Measurements from ENCODE around the gene ATG16L2. TPM values are rescaled to one million over a fixed set of nuclear protein-coding genes. Genes with fewer than 3 reads are reported as not detected.
"Not testable (repeated sequence)": the region's sequence is repeated elsewhere in the genome, so short reads cannot be mapped to it uniquely, and the experiment has no call there.

Gene ATG16L2
- total RNA-seq, 1 experiment from 2014 or later: 5.1 TPM

DNA sequence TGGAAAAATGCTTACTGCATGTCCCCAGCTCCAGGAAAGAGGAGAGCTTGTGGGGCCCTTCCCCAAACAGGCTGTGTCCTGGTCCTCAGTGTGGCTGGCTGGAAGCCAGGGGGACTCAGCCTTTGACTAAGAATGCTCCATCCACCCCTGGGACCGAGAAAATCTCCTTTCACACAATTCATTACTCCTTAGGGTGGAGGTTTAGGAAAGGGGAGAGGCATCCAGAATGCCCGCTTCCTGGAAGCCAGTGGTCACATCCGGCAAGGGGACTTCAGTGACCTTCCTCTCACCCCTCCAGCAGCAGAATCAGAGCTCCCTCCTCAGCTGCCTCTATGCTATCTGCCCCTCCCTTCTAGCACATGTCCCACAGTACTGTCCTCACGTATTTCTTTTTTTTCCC is 21.9 kb downstream of the ATG16L2 start:
- DNase-seq (ENCODE audit: extremely low read depth, low read depth): no peak

GRCh38 chr11:72838691-72839305 is 24.6 kb downstream of the ATG16L2 start:
- DNase-seq (ENCODE audit: extremely low read depth, low read depth): no peak

DNA sequence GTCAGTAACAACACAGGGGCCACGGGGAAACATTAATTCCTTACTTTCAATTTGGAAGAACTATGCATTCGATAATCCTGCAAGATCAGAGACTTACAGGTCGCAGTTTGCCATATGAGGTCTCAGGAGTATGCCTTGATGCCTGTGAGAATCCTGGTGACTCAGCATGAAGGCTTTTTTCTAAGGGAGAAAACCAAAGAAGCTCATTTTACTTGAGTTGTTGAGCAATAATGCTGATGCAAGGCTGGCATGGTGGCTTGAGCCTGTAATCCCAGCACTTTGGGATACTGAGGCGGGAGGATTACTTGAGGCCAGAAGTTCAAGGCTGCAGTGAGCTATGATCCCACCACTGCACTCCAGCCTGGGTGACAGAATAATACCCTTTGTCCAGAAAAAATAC is 26.6 kb downstream of the ATG16L2 start:
- DNase-seq (ENCODE audit: extremely low read depth, low read depth): no peak

- DNase-seq (ENCODE audit: extremely low read depth, low read depth): no peak
Measured at GRCh38 chr11:72841397-72841796, 27.2 kb downstream of the ATG16L2 start.

GRCh38 chr11:72842126-72842525 is 27.9 kb downstream of the ATG16L2 start:
- no peak for DNase-seq (ENCODE audit: extremely low read depth, low read depth)

- DNase-seq (ENCODE audit: extremely low read depth, low read depth): no peak
Measured at GRCh38 chr11:72842653-72843330, 28.6 kb downstream of the ATG16L2 start.

DNA sequence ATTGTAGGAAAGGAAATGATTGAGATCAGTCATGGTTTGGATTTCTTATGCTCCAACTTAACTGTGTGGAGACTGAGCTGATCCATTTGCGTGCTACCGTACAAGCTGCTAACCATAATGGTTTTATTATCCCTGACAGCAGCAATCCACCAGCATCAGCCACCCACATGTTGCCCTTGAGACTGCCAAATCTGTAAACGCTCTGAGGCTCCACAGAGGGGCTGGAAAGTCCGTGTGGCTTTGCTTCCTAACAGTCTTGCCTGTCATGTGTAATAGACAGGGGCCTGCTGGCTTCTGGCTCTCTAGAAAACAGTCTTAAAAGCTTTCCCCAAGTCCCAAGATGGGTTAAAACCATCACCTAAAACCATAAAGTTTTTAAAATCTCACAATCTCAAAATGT is 30.1 kb downstream of the ATG16L2 start:
- DNase-seq (ENCODE audit: extremely low read depth, low read depth): no peak

- peak; percentile 27 for DNase-seq (ENCODE audit: extremely low read depth, low read depth)
Measured at GRCh38 chr11:72848846-72849466, 34.7 kb downstream of the ATG16L2 start.

DNA sequence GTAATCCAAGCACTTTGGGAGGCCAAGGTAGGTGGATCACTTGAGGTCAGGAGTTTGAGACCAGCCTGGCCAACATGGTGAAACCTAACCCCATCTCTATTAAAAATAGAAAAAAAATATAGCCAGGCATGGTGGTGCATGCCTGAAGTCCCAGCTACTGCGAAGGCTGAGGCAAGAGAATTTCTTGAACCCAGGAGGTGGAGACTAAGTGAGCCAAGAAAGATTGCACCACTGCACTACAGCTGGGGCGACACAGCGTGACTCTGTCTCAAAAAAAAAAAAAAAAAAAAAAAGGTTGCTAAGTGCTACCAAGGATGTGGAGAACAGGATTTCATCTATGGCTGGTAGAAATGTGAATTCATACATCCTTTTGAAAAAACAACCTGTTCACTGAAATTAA is 36.6 kb downstream of the ATG16L2 start:
- no peak for DNase-seq (ENCODE audit: extremely low read depth, low read depth)

DNA sequence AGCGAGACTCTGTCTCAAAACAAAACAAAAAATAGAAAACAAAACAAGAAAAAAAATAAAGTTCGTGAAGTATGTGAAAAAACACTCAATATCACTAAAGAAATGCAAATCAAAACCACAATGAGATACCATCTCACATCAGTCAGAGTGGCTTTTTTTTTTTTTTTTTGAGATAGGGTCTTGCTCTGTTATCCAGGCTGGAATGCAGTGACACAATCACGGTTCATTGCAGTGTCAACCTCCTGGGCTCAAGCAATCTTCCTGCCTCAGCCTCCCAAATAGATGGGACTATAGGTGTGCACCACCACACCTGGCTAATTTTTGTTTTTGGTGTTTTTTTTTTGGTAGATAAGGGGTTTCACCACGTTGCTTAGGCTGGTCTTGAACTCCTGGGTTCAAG is 37.5 kb downstream of the ATG16L2 start:
- no peak for DNase-seq (ENCODE audit: extremely low read depth, low read depth)

DNA sequence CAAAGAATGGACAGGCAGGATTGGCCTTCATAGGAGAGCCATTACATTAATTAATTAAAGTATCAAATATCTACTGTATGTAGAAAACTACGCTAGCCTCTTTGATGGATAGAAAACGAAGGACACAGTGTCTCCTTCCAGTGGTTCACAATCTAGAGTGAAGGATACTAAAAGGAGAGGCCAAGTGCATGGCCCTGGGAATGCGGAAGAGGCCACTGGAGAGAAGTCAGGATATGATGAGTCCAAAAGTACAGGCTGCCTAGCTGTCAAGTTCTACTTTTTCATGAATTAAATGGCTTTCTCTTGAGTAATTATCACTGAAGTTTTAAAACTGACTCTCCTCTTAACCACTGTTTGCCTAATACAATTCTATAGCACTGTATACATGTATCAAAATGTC is 41.9 kb downstream of the ATG16L2 start:
- no peak for DNase-seq (ENCODE audit: extremely low read depth, low read depth)

GRCh38 chr11:72856551-72857345 is 42.5 kb downstream of the ATG16L2 start:
- no peak for DNase-seq (ENCODE audit: extremely low read depth, low read depth)

GRCh38 chr11:72858267-72858666 is 44.1 kb downstream of the ATG16L2 start:
- not testable (repeated sequence) for DNase-seq (ENCODE audit: extremely low read depth, low read depth)

DNA sequence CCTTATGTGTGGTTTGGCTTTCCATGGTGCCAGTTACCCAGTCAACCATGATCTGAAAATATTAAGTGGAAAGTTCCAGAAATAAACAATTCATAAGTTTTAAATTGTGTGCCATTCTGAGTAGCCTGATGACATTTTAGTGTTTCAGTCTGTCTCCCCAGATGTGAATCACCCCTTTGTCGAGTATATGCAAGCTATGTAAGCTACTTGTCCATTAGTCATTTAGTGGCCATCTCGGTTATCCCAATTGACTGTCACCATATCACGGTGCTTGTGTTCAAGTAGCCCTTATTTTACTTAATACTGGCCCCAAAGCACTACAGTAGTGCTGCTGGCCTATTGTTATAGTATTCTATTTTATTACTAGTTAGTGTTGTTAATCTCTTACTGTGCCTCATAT is 44.9 kb downstream of the ATG16L2 start:
- DNase-seq (ENCODE audit: extremely low read depth, low read depth): no peak

GRCh38 chr11:72860010-72860409 is 45.8 kb downstream of the ATG16L2 start:
- no peak for DNase-seq (ENCODE audit: extremely low read depth, low read depth)

DNA sequence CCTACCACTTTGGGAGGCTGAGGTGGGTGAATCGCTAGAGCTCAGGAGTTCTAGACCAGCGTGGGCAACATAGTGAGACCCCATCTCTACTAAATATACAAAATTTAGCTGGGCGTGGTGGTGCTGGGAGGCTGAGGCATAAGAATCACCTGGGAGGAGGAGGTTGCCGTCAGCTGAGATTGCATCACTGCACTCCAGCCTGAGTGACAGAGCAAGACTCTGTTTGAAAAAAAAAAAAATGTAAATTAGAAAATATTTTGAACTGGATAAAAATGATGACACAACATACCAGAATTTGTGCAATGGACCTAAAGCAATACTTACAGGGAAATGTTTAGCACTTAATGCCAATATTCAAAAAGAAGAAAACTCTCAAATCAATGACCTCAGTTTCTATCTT is 46.4 kb downstream of the ATG16L2 start:
- DNase-seq (ENCODE audit: extremely low read depth, low read depth): no peak

DNA sequence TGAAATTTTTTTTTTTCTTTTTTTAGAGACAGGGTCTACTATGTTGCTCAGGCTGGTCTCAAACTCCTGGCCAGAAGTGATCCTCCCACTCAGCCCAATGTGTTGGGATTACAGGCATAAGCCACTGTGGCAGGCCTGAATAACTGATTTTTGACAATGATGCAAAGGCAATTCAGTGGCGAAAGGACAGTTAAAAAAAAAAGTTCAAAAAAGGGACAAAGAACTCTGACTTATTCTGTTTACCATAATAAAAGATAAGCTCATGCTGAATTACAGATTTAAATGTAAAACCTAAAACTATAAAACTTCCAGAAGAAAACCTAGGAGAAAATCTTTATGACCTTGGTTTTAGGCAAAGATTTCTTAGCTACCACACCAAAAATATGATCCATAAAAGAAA is 48.9 kb downstream of the ATG16L2 start:
- no peak for DNase-seq (ENCODE audit: extremely low read depth, low read depth)

GRCh38 chr11:72863916-72864315 is 49.7 kb downstream of the ATG16L2 start:
- no peak for DNase-seq (ENCODE audit: extremely low read depth, low read depth)

- DNase-seq (ENCODE audit: extremely low read depth, low read depth): no peak
Measured at GRCh38 chr11:72864702-72865655, 50.8 kb downstream of the ATG16L2 start.

GRCh38 chr11:72867970-72868369 is 53.8 kb downstream of the ATG16L2 start:
- no peak for DNase-seq (ENCODE audit: extremely low read depth, low read depth)

Data from NCI-H460 (cell line).